Measurements from ENCODE around the gene ARRB2. TPM values are rescaled to one million over a fixed set of nuclear protein-coding genes. Genes with fewer than 3 reads are reported as not detected.
"Not testable (repeated sequence)": the region's sequence is repeated elsewhere in the genome, so short reads cannot be mapped to it uniquely, and the experiment has no call there.

Gene ARRB2
- total RNA-seq, 6 experiments from 2014 or later = 8.0 to 10.7 (median 9.1) TPM

GRCh38 chr17:4690745-4691144, 19.7 kb upstream of the ARRB2 start:
- Mint-ChIP-seq H3K36me3 (ENCODE audit: low read depth) (peaks cover 50% of the 10 kb centered on the region), H3K4me1 (ENCODE audit: low read depth) (peaks cover 8% of the 10 kb centered on the region), H3K27me3 (ENCODE audit: insufficient read depth) (no peaks in the 10 kb centered on the region; the same call in 1 of the 2 replicates), H3K27ac (no peak overlapping the region), H3K9me3 (no peaks in the 10 kb centered on the region), H3K4me3 (no peak overlapping the region)
- TF ChIP-seq CTCF (IDR thresholded peaks at IDR 0.05) = no peak
- no peak for DNase-seq

- H3K4me1 Mint-ChIP-seq (ENCODE audit: low read depth) = peaks cover 8% of the 10 kb centered on the region
- DNase-seq = no peak
- no peaks in the 10 kb centered on the region; the same call in 1 of the 2 replicates for H3K27me3 Mint-ChIP-seq (ENCODE audit: insufficient read depth)
- H3K36me3 Mint-ChIP-seq (ENCODE audit: low read depth) = peaks cover 53% of the 10 kb centered on the region
- H3K4me3 Mint-ChIP-seq = no peak overlapping the region
- TF ChIP-seq CTCF (IDR thresholded peaks at IDR 0.05) = no peak
- H3K27ac Mint-ChIP-seq = no peak overlapping the region
- H3K9me3 Mint-ChIP-seq = no peaks in the 10 kb centered on the region
These were observed 18.7 kb upstream of the ARRB2 start for GRCh38 chr17:4691686-4692085.

GRCh38 chr17:4693416-4693815, 17.0 kb upstream of the ARRB2 start:
- Mint-ChIP-seq H3K4me1 (ENCODE audit: low read depth) (peaks cover 8% of the 10 kb centered on the region), H3K27me3 (ENCODE audit: insufficient read depth) (no peaks in the 10 kb centered on the region), H3K36me3 (ENCODE audit: low read depth) (peaks cover 53% of the 10 kb centered on the region), H3K9me3 (no peaks in the 10 kb centered on the region), H3K4me3 (no peak overlapping the region), H3K27ac (no peak overlapping the region)
- no peak for TF ChIP-seq CTCF (IDR thresholded peaks at IDR 0.05)
- DNase-seq = no peak

GRCh38 chr17:4696437-4696805, 14.0 kb upstream of the ARRB2 start:
- H3K27ac Mint-ChIP-seq = no peak overlapping the region

GRCh38 chr17:4699401-4700056, 10.9 kb upstream of the ARRB2 start:
- not testable (repeated sequence) for H3K4me3 Mint-ChIP-seq

More at GRCh38 chr17:4696437-4696805, 14.0 kb upstream of the ARRB2 start:
- no peak for TF ChIP-seq CTCF (IDR thresholded peaks at IDR 0.05)
- H3K4me1 Mint-ChIP-seq (ENCODE audit: low read depth) = peaks cover 13% of the 10 kb centered on the region
- H3K4me3 Mint-ChIP-seq = no peak overlapping the region
- DNase-seq = no peak
- H3K36me3 Mint-ChIP-seq (ENCODE audit: low read depth) = peaks cover 28% of the 10 kb centered on the region
- H3K9me3 Mint-ChIP-seq = no peaks in the 10 kb centered on the region
- H3K27me3 Mint-ChIP-seq (ENCODE audit: insufficient read depth) = no peaks in the 10 kb centered on the region

GRCh38 chr17:4701116-4701515, 9.3 kb upstream of the ARRB2 start:
- Mint-ChIP-seq H3K27ac (no peak overlapping the region), H3K27me3 (ENCODE audit: insufficient read depth) (no peaks in the 10 kb centered on the region), H3K9me3 (no peaks in the 10 kb centered on the region), H3K4me1 (ENCODE audit: low read depth) (peaks cover 36% of the 10 kb centered on the region), H3K36me3 (ENCODE audit: low read depth) (peaks cover 18% of the 10 kb centered on the region), H3K4me3 (no peak overlapping the region)
- TF ChIP-seq CTCF (IDR thresholded peaks at IDR 0.05) = no peak
- DNase-seq = no peak

More at GRCh38 chr17:4699401-4700056, 10.9 kb upstream of the ARRB2 start:
- not testable (repeated sequence) for DNase-seq; H3K27me3 Mint-ChIP-seq (ENCODE audit: insufficient read depth); H3K27ac Mint-ChIP-seq; H3K9me3 Mint-ChIP-seq
- peaks cover 18% of the 10 kb centered on the region for H3K36me3 Mint-ChIP-seq (ENCODE audit: low read depth)
- peaks cover 28% of the 10 kb centered on the region for H3K4me1 Mint-ChIP-seq (ENCODE audit: low read depth)
